ENCODE data around the gene SOSTDC1.

The SOSTDC1 gene

DNA sequence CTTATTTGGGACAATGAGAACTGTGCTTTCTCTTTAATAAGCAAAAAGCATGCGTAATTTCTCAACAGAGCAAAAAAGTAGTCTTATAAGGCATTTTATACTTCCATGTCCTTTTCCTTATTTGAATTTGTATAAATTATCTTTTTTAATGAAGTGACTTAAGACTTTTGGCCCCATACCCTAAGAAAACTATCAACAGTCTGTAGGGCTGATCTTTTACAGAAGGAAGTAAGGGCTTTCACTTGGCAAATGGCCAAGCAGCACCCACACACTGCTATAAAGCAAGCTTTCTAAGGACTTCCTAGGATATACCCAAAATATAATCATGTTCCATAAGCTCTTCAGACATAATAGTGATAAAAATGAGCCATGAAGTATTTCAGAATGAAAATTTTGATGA, 47.6 kb downstream of the SOSTDC1 start:
- no peak for DNase-seq

DNA sequence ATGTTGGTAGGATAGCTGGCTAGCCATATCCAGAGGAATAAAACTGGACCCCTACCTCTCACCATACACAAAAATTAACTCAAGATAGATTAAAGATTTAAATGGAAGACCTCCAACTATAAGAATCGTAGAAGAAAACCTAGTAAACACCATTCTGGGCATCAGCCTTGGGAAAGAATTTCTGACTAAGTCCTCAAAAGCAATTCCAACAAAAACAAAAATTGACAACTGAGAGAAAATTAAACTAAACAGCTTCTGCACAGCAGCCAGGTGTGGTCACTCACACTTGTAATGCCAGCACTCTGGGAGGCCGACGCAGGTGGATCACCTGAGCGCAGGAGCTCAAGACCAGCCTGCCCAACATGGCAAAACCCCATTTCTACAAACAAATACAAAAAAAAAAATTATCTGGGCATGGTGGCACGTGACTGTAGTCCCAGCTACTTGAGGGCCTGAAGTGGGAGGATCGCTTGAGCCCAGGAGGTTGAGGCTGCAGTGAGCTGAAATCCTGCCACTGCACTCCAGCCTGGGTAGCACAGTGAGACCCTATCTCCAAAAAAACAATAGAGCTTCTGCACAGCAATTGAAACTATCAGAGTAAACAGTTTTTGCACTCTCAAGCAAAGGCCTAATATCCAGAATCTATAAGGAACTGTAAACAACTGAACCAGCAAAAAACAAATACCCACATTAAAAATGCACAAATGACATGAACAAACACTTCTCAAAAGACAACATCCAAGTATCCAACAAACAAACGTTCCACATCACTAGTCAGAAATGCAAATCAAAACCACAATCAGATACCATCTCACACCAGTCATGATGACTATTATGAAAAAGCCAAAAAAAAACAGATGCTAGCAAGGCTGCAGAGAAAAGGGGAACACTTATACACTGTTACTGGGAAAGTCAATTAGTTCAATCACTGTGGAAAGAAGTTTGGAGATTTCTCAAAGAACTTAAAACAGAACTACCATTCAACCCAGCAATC, 49.0 kb downstream of the SOSTDC1 start:
- DNase-seq = no peak

DNA sequence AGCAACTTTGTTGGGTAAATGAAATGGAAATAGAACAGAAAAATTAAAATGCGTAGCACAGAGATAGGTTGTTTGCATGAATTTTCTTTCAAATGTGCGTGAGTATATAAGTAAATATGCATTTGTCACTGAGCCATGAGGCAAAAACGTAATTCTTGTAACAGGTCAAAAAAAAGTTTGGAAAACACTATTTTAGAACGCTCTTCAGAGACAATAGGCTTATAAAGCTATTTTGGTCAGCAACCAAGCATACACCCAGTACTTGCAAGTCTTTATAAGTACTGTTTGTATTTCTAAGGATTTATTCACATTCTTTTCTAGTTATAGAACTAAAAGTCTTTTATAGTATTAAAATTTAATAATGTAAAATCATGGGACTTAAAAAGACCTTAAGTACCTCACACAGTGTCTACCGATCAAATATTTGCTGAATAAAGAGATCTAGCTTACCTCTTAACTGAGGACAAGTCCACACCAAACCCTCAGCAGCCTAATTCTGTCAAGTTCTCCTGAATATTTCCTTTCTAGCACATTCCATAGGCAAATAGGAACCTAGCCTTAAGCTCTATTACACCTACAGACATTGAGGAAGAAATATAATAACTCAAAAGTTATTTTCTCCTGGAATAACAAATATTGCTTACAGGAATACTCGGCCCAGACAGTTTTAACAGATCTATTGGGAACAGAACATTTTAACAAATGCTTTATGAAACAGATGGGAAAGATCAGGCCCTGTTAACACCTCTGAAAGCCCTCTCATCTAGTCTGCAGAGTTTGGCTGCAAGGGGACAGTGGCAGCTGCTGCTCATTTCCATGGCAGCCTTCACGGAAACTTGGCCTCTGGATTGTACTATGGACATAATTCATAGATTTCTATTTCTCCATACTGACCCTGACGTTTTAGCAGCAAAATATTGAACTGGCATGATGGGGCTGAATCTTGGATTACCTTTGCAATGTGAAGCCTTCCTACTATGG, 53.0 kb downstream of the SOSTDC1 start:
- DNase-seq = no peak
